ENCODE data around the gene RAET1L. TPM values are rescaled to one million over a fixed set of nuclear protein-coding genes. Genes with fewer than 3 reads are reported as not detected.

Gene RAET1L
- total and polyA plus RNA-seq, 2 experiments from 2014 or later, result not detected

GRCh38 chr6:150058231-150058792 is 33.0 kb upstream of the RAET1L start:
- H3K4me1 Mint-ChIP-seq, result no peaks in the 10 kb centered on the region; the same call in 2 of the 3 replicates
- H3K36me3 ChIP-seq (ENCODE audit: insufficient read depth), result no peaks in the 10 kb centered on the region
- no peaks in the 10 kb centered on the region for H3K4me1 ChIP-seq (ENCODE audit: insufficient read depth)
- no peak overlapping the region for H3K27ac ChIP-seq (ENCODE audit: low read depth)
- ATAC-seq (no peak), DNase-seq (ENCODE audit: low spot score) (no peak)
- H3K4me3 Mint-ChIP-seq, result no peak overlapping the region
- H3K27me3 Mint-ChIP-seq (ENCODE audit: insufficient read depth, low read depth, poor library complexity), result peaks cover 18% of the 10 kb centered on the region
- H3K4me2 ChIP-seq, result no peak overlapping the region
- no peak overlapping the region for H3K27ac Mint-ChIP-seq
- H3K4me3 ChIP-seq, result no peak overlapping the region
- H3K9me2 ChIP-seq (ENCODE audit: insufficient read depth), result 0 out of 2 replicates have a peak, but pooled peaks cover 5% of the 10 kb centered on the region
- peaks cover 23% of the 10 kb centered on the region for H3K9me3 Mint-ChIP-seq
- no peak overlapping the region for H2AFZ ChIP-seq
- TF ChIP-seq ETS1 (IDR thresholded peaks at IDR 0.05) (no peak), POLR2AphosphoS5 (IDR thresholded peaks at IDR 0.05; ENCODE audit: low read depth) (no peak), ZNF331 (CRISPR knock-in tag; IDR thresholded peaks at IDR 0.05; ENCODE audit: low read depth) (no peak), EZH2phosphoT487 (IDR thresholded peaks at IDR 0.05; ENCODE audit: unreplicated experiment) (no peak), NANOG (IDR thresholded peaks at IDR 0.05; ENCODE audit: borderline replicate concordance) (no peak), CREB1 (CRISPR knock-in tag; IDR thresholded peaks at IDR 0.05; ENCODE audit: low read depth) (no peak), ZNF114 (CRISPR knock-in tag; IDR thresholded peaks at IDR 0.05) (no peak), EZH2 (IDR thresholded peaks at IDR 0.05; ENCODE audit: low read depth, unreplicated experiment) (no peak), ZNF462 (CRISPR knock-in tag; IDR thresholded peaks at IDR 0.05) (no peak), JUNB (IDR thresholded peaks at IDR 0.05; ENCODE audit: unreplicated experiment) (no peak), REST (IDR thresholded peaks at IDR 0.05; ENCODE audit: unreplicated experiment) (no peak), STAT1 (IDR thresholded peaks at IDR 0.05; ENCODE audit: unreplicated experiment) (no peak), CTCF (conservative IDR thresholded peaks at IDR 0.05; ENCODE audit: low read depth in 2 of 2) (no peak)
- H3F3A ChIP-seq (replicated peaks; ENCODE audit: low read depth), result no peaks in the 10 kb centered on the region
- no peaks in the 10 kb centered on the region for H3K27me3 ChIP-seq (ENCODE audit: insufficient read depth)
- H3K36me3 Mint-ChIP-seq (ENCODE audit: low read depth), result peaks cover 9% of the 10 kb centered on the region
- H4K20me1 ChIP-seq (replicated peaks; ENCODE audit: insufficient read depth), result no peaks in the 10 kb centered on the region
- H3K79me2 ChIP-seq (replicated peaks; ENCODE audit: insufficient read depth), result no peaks in the 10 kb centered on the region

Data from GM23338 (cell line).